ENCODE data around the gene ACP7.

- TF ChIP-seq CTCF (IDR thresholded peaks at IDR 0.05) (no peak), POLR2A (IDR thresholded peaks at IDR 0.05) (no peak)
Observed at GRCh38 chr19:39098365-39099269, 14.4 kb downstream of the ACP7 start.
